ENCODE measurements around the gene INAVA. TPM values are rescaled to one million over a fixed set of nuclear protein-coding genes. Genes with fewer than 3 reads are reported as not detected.

Gene INAVA
- total and polyA plus RNA-seq, 2 experiments from 2014 or later = 25.3 to 43.9 TPM

GRCh38 chr1:200862713-200863415, 31.8 kb upstream of the INAVA start:
- no peak overlapping the region for H3K4me3 ChIP-seq
- H3F3A ChIP-seq (replicated peaks; ENCODE audit: low read depth) = no peaks in the 10 kb centered on the region
- H3K4me1 Mint-ChIP-seq = peaks cover 10% of the 10 kb centered on the region
- no peak overlapping the region for H3K4me3 Mint-ChIP-seq
- H3K4me1 ChIP-seq (ENCODE audit: insufficient read depth) = peaks cover 5% of the 10 kb centered on the region; the same call in 1 of the 2 replicates
- ATAC-seq = no peak
- no peaks in the 10 kb centered on the region for H3K9me3 Mint-ChIP-seq
- no peak overlapping the region for H2AFZ ChIP-seq
- no peaks in the 10 kb centered on the region for H3K9me2 ChIP-seq (ENCODE audit: insufficient read depth)
- no peak for DNase-seq (ENCODE audit: low spot score)
- no peaks in the 10 kb centered on the region for H3K36me3 Mint-ChIP-seq (ENCODE audit: low read depth)
- H3K36me3 ChIP-seq (ENCODE audit: insufficient read depth) = no peaks in the 10 kb centered on the region
- no peak for TF ChIP-seq EZH2phosphoT487 (IDR thresholded peaks at IDR 0.05; ENCODE audit: unreplicated experiment)
- TF ChIP-seq ZNF331 (CRISPR knock-in tag; IDR thresholded peaks at IDR 0.05; ENCODE audit: low read depth) = no peak
- no peak for TF ChIP-seq CREB1 (CRISPR knock-in tag; IDR thresholded peaks at IDR 0.05; ENCODE audit: low read depth)
- TF ChIP-seq EZH2 (IDR thresholded peaks at IDR 0.05; ENCODE audit: low read depth, unreplicated experiment) = no peak
- no peak for TF ChIP-seq STAT1 (IDR thresholded peaks at IDR 0.05; ENCODE audit: unreplicated experiment)
- TF ChIP-seq ETS1 (IDR thresholded peaks at IDR 0.05) = no peak
- no peak for TF ChIP-seq REST (IDR thresholded peaks at IDR 0.05; ENCODE audit: unreplicated experiment)
- no peak for TF ChIP-seq JUNB (IDR thresholded peaks at IDR 0.05; ENCODE audit: unreplicated experiment)
- no peak for TF ChIP-seq ZNF114 (CRISPR knock-in tag; IDR thresholded peaks at IDR 0.05)
- H3K27me3 ChIP-seq (ENCODE audit: insufficient read depth) = no peaks in the 10 kb centered on the region
- H3K27ac Mint-ChIP-seq = no peak overlapping the region
- H3K79me2 ChIP-seq (replicated peaks; ENCODE audit: insufficient read depth) = no peaks in the 10 kb centered on the region
- H3K27ac ChIP-seq (ENCODE audit: low read depth) = 0 out of 2 replicates have a peak overlapping the region, but pooled peaks have one; percentile 11
- H3K4me2 ChIP-seq = no peak overlapping the region
- H4K20me1 ChIP-seq (replicated peaks; ENCODE audit: insufficient read depth) = no peaks in the 10 kb centered on the region
- peaks cover 5% of the 10 kb centered on the region for H3K27me3 Mint-ChIP-seq (ENCODE audit: insufficient read depth, low read depth, poor library complexity)

- no peak overlapping the region for H3K4me2 ChIP-seq
- ATAC-seq = no peak
- no peak overlapping the region for H2AFZ ChIP-seq
- H3K4me1 ChIP-seq (ENCODE audit: insufficient read depth) = peaks cover 5% of the 10 kb centered on the region; the same call in 1 of the 2 replicates
- no peak overlapping the region for H3K4me3 ChIP-seq
- H3K27ac ChIP-seq (ENCODE audit: low read depth) = no peak overlapping the region
- DNase-seq (ENCODE audit: low spot score) = no peak
- no peaks in the 10 kb centered on the region for H4K20me1 ChIP-seq (replicated peaks; ENCODE audit: insufficient read depth)
- no peaks in the 10 kb centered on the region for H3F3A ChIP-seq (replicated peaks; ENCODE audit: low read depth)
- H3K9me3 Mint-ChIP-seq = no peaks in the 10 kb centered on the region
- no peaks in the 10 kb centered on the region for H3K79me2 ChIP-seq (replicated peaks; ENCODE audit: insufficient read depth)
- no peaks in the 10 kb centered on the region for H3K9me2 ChIP-seq (ENCODE audit: insufficient read depth)
- peaks cover 10% of the 10 kb centered on the region for H3K4me1 Mint-ChIP-seq
- peaks cover 5% of the 10 kb centered on the region for H3K27me3 Mint-ChIP-seq (ENCODE audit: insufficient read depth, low read depth, poor library complexity)
- H3K36me3 ChIP-seq (ENCODE audit: insufficient read depth) = no peaks in the 10 kb centered on the region
- no peaks in the 10 kb centered on the region; the same call in 2 of the 3 replicates for H3K36me3 Mint-ChIP-seq (ENCODE audit: low read depth)
- no peak overlapping the region for H3K27ac Mint-ChIP-seq
- no peak overlapping the region for H3K4me3 Mint-ChIP-seq
- no peaks in the 10 kb centered on the region for H3K27me3 ChIP-seq (ENCODE audit: insufficient read depth)
- TF ChIP-seq ZNF114 (CRISPR knock-in tag; IDR thresholded peaks at IDR 0.05) (no peak), ZNF462 (CRISPR knock-in tag; IDR thresholded peaks at IDR 0.05) (no peak)
Observed at GRCh38 chr1:200866116-200866515, 28.6 kb upstream of the INAVA start.
